NCI-H187 (cell line): Measurements from ENCODE around the gene LOXL1.

Source experiments
- DNase-seq, 2 experiments: peaks; one replicate each; lab custom pipeline; 2025; lab: John Stamatoyannopoulos, UW

Gene LOXL1

GRCh38 chr15:73994413-73994883, 68.2 kb downstream of the LOXL1 start, which contains the start of gene PML:
Gene PML (plus strand): TSS chr15:73994716. CDS start chr15:73994813, 97 bp downstream.
- DNase-seq: peak; percentile 77 to 90

GRCh38 chr15:73994912-73995622, 68.8 kb downstream of the LOXL1 start:
- no peak for DNase-seq

DNA sequence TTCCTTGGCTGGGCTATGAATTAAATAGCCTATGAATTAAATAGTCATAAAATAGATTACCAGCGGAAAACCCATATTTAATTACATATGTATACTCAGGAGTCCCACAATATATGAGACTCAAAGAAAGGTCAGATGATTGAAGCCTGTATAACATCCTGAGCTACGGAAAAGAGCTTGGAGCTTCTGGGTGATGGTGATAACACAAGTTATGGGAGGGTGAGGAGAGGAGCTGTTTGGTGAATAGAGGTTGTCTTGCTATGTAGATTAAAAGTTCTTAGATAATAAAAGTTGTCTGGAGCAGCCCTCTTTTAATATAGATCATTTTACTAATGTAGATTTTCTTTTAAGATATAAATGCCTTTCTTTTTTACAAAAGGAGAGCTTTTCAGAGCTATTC, 70.0 kb downstream of the LOXL1 start:
- no peak for DNase-seq

GRCh38 chr15:73996939-73997338, 70.7 kb downstream of the LOXL1 start:
- no peak for DNase-seq

DNA sequence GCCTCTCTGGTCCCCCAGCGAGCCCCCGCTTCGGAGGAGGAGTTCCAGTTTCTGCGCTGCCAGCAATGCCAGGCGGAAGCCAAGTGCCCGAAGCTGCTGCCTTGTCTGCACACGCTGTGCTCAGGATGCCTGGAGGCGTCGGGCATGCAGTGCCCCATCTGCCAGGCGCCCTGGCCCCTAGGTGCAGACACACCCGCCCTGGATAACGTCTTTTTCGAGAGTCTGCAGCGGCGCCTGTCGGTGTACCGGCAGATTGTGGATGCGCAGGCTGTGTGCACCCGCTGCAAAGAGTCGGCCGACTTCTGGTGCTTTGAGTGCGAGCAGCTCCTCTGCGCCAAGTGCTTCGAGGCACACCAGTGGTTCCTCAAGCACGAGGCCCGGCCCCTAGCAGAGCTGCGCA, 71.7 kb downstream of the LOXL1 start:
- no peak for DNase-seq
